ENCODE measurements around the gene CHRNA4. TPM values are rescaled to one million over a fixed set of nuclear protein-coding genes. Genes with fewer than 3 reads are reported as not detected.

CHRNA4 gene
- polyA plus RNA-seq, 1 donor (not counting 4 experiments of a cell fraction or from before 2014, with no cell fraction given): not detected

- H3K27ac ChIP-seq (ENCODE audit: control insufficient read depth, insufficient read depth, low read length): no peak overlapping the region
- no peak for TF ChIP-seq EZH2 (IDR thresholded peaks at IDR 0.05; ENCODE audit: low read length)
- no peak for TF ChIP-seq CTCF (optimal IDR thresholded peaks at IDR 0.05 in 1 of 3, IDR thresholded peaks at IDR 0.05 in 1 of 3, conservative IDR thresholded peaks at IDR 0.05 in 1 of 3; ENCODE audit: extremely low read depth in 1 of 3, insufficient read depth in 2 of 3, low read length in 3 of 3)
- no peak overlapping the region for H2AFZ ChIP-seq (ENCODE audit: control insufficient read depth, low read length)
- no peak overlapping the region for H3K4me3 ChIP-seq (ENCODE audit: control insufficient read depth in 2 of 3, extremely low read depth in 1 of 3, insufficient read depth in 2 of 3, low read depth in 1 of 3, low read length in 3 of 3)
- dilution Hi-C loops (cut with MboI; ENCODE audit: extremely low pct_ligation_motif_present, low sequenced_read_pairs): no loop called here
- H3K36me3 ChIP-seq (ENCODE audit: control insufficient read depth in 2 of 2, extremely low read depth in 1 of 2, insufficient read depth in 2 of 2, low read length in 2 of 2): no peaks in the 10 kb centered on the region
- H3K9me1 ChIP-seq (ENCODE audit: control insufficient read depth, extremely low read depth, insufficient read depth, low read length): no peaks in the 10 kb centered on the region
- H3K9me3 ChIP-seq (ENCODE audit: control insufficient read depth, low read depth, low read length): no peaks in the 10 kb centered on the region
- no peaks in the 10 kb centered on the region for H3K79me2 ChIP-seq (ENCODE audit: control insufficient read depth, insufficient read depth, low read length)
- no peak overlapping the region for H3K4me2 ChIP-seq (ENCODE audit: control insufficient read depth, extremely low read depth, insufficient read depth, low read depth, low read length)
- DNase-seq (ENCODE audit: low read depth, low spot score): no peak
- no peak for FAIRE-seq
- H3K27me3 ChIP-seq (ENCODE audit: control insufficient read depth, extremely low read depth, insufficient read depth, low read length): peaks cover 6% of the 10 kb centered on the region
- H3K4me1 ChIP-seq (ENCODE audit: control insufficient read depth, extremely low read depth, insufficient read depth, low read length): no peaks in the 10 kb centered on the region
- H3K9ac ChIP-seq (ENCODE audit: control insufficient read depth, extremely low read depth, insufficient read depth, low read length): no peak overlapping the region
- no peaks in the 10 kb centered on the region for H4K20me1 ChIP-seq (ENCODE audit: control insufficient read depth, extremely low read depth, insufficient read depth, low read length)
These were observed 59.5 kb downstream of the CHRNA4 start for GRCh38 chr20:63301671-63302070.

GRCh38 chr20:63298731-63299312 is 62.3 kb downstream of the CHRNA4 start:
- Histone ChIP-seq H3K36me3 (ENCODE audit: control insufficient read depth in 2 of 2, extremely low read depth in 1 of 2, insufficient read depth in 2 of 2, low read length in 2 of 2) (no peaks in the 10 kb centered on the region), H3K4me3 (ENCODE audit: control insufficient read depth in 2 of 3, extremely low read depth in 1 of 3, insufficient read depth in 2 of 3, low read depth in 1 of 3, low read length in 3 of 3) (no peak overlapping the region), H3K9ac (ENCODE audit: control insufficient read depth, extremely low read depth, insufficient read depth, low read length) (no peak overlapping the region), H3K9me3 (ENCODE audit: control insufficient read depth, low read depth, low read length) (no peaks in the 10 kb centered on the region), H3K79me2 (ENCODE audit: control insufficient read depth, insufficient read depth, low read length) (no peaks in the 10 kb centered on the region), H3K27ac (ENCODE audit: control insufficient read depth, insufficient read depth, low read length) (no peak overlapping the region), H4K20me1 (ENCODE audit: control insufficient read depth, extremely low read depth, insufficient read depth, low read length) (no peaks in the 10 kb centered on the region), H3K4me1 (ENCODE audit: control insufficient read depth, extremely low read depth, insufficient read depth, low read length) (no peaks in the 10 kb centered on the region), H2AFZ (ENCODE audit: control insufficient read depth, low read length) (no peak overlapping the region), H3K9me1 (ENCODE audit: control insufficient read depth, extremely low read depth, insufficient read depth, low read length) (no peaks in the 10 kb centered on the region), H3K27me3 (ENCODE audit: control insufficient read depth, extremely low read depth, insufficient read depth, low read length) (peaks cover 31% of the 10 kb centered on the region), H3K4me2 (ENCODE audit: control insufficient read depth, extremely low read depth, insufficient read depth, low read depth, low read length) (no peak overlapping the region)
- dilution Hi-C loops (cut with MboI; ENCODE audit: extremely low pct_ligation_motif_present, low sequenced_read_pairs): no loop called here
- DNase-seq (ENCODE audit: low read depth, low spot score): no peak
- FAIRE-seq: no peak
- TF ChIP-seq EZH2 (IDR thresholded peaks at IDR 0.05; ENCODE audit: low read length) (no peak), CTCF (optimal IDR thresholded peaks at IDR 0.05 in 1 of 3, IDR thresholded peaks at IDR 0.05 in 1 of 3, conservative IDR thresholded peaks at IDR 0.05 in 1 of 3; ENCODE audit: extremely low read depth in 1 of 3, insufficient read depth in 2 of 3, low read length in 3 of 3) (no peak)
